Esophagus muscularis mucosa (tissue), 3 donors: ENCODE results near the gene BPIFB2.

ENCODE experiments used
- CTCF ChIP-seq, 3 experiments: fragments of 200-600 bp in 2 of 3; fragments of 450-650 bp in 1 of 3; sonication (generic) in 2 of 3; IDR thresholded peaks; one replicate each; pipeline ENCODE4 v1.5.1; 2017 to 2019; ENCODE audit warnings: antibody characterized with exemption in 3 of 3, mild to moderate bottlenecking in 2 of 3, moderate library complexity in 1 of 3
- EP300 ChIP-seq: sonication (generic); formaldehyde crosslinking; IDR thresholded peaks from one replicate; pipeline ENCODE4 v1.6.1; 2017; ENCODE audit warnings: antibody characterized with exemption

- TF ChIP-seq EP300 = no peak
- TF ChIP-seq CTCF (IDR thresholded peaks at IDR 0.05) = no peak
Measured at GRCh38 chr20:32960222-32960518, 47.3 kb upstream of the BPIFB2 start.
